ENCODE results near the gene SV2C. TPM values are rescaled to one million over a fixed set of nuclear protein-coding genes. Genes with fewer than 3 reads are reported as not detected.

SV2C gene
- total RNA-seq, 1 donor from 2014 or later, result not detected

- no peak for DNase-seq (ENCODE audit: low read depth in 2 of 2)
Observed at GRCh38 chr5:76162335-76162734, 79.2 kb downstream of the SV2C start.

- DNase-seq (ENCODE audit: low read depth in 2 of 2), result no peak
Observed at GRCh38 chr5:76163111-76163628, 80.0 kb downstream of the SV2C start.

GRCh38 chr5:76165029-76165428, 81.8 kb downstream of the SV2C start:
- DNase-seq (ENCODE audit: low read depth in 2 of 2), result no peak

GRCh38 chr5:76165711-76166374, 82.7 kb downstream of the SV2C start:
- peak; percentile 63 to 66 for DNase-seq (ENCODE audit: low read depth in 2 of 2)

- DNase-seq (ENCODE audit: low read depth in 2 of 2), result no peak
Observed at GRCh38 chr5:76166886-76167576, 83.8 kb downstream of the SV2C start.

- no peak for DNase-seq (ENCODE audit: low read depth in 2 of 2)
Observed at GRCh38 chr5:76169146-76169905, 86.1 kb downstream of the SV2C start.

- no peak for DNase-seq (ENCODE audit: low read depth in 2 of 2)
Observed at GRCh38 chr5:76174101-76174500, 90.9 kb downstream of the SV2C start.

GRCh38 chr5:76175051-76175666, 92.0 kb downstream of the SV2C start:
- DNase-seq (ENCODE audit: low read depth in 2 of 2), result peak; percentile 73 to 75

- DNase-seq (ENCODE audit: low read depth in 2 of 2), result no peak
Observed at GRCh38 chr5:76175821-76176403, 92.7 kb downstream of the SV2C start.

- DNase-seq (ENCODE audit: low read depth in 2 of 2), result no peak
Observed at GRCh38 chr5:76177978-76178377, 94.8 kb downstream of the SV2C start.

GRCh38 chr5:76178913-76179312, 95.7 kb downstream of the SV2C start:
- no peak for DNase-seq (ENCODE audit: low read depth in 2 of 2)

- no peak for DNase-seq (ENCODE audit: low read depth in 2 of 2)
Observed at GRCh38 chr5:76180814-76181805, 97.9 kb downstream of the SV2C start.

GRCh38 chr5:76187386-76187785, 104.2 kb downstream of the SV2C start:
- DNase-seq (ENCODE audit: low read depth in 2 of 2), result no peak

- no peak for DNase-seq (ENCODE audit: low read depth in 2 of 2)
Observed at GRCh38 chr5:76190356-76190755, 107.2 kb downstream of the SV2C start.

GRCh38 chr5:76192837-76193236, 109.7 kb downstream of the SV2C start:
- DNase-seq (ENCODE audit: low read depth in 2 of 2), result no peak

GRCh38 chr5:76193635-76194034, 110.5 kb downstream of the SV2C start:
- DNase-seq (ENCODE audit: low read depth in 2 of 2), result no peak

GRCh38 chr5:76194340-76194739, 111.2 kb downstream of the SV2C start:
- DNase-seq (ENCODE audit: low read depth in 2 of 2), result no peak

GRCh38 chr5:76196457-76196856, 113.3 kb downstream of the SV2C start:
- no peak for DNase-seq (ENCODE audit: low read depth in 2 of 2)

GRCh38 chr5:76196886-76197489, 113.8 kb downstream of the SV2C start:
- DNase-seq (ENCODE audit: low read depth in 2 of 2), result no peak

GRCh38 chr5:76197726-76198125, 114.5 kb downstream of the SV2C start:
- DNase-seq (ENCODE audit: low read depth in 2 of 2), result no peak

Data from dermis microvascular lymphatic vessel endothelial cell (primary cell).